ENCODE results near the gene WRAP53.

- TF ChIP-seq, protein P1, sequence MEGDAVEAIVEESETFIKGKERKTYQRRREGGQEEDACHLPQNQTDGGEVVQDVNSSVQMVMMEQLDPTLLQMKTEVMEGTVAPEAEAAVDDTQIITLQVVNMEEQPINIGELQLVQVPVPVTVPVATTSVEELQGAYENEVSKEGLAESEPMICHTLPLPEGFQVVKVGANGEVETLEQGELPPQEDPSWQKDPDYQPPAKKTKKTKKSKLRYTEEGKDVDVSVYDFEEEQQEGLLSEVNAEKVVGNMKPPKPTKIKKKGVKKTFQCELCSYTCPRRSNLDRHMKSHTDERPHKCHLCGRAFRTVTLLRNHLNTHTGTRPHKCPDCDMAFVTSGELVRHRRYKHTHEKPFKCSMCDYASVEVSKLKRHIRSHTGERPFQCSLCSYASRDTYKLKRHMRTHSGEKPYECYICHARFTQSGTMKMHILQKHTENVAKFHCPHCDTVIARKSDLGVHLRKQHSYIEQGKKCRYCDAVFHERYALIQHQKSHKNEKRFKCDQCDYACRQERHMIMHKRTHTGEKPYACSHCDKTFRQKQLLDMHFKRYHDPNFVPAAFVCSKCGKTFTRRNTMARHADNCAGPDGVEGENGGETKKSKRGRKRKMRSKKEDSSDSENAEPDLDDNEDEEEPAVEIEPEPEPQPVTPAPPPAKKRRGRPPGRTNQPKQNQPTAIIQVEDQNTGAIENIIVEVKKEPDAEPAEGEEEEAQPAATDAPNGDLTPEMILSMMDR (IDR thresholded peaks at IDR 0.05): no peak
- TF ChIP-seq POLR2A (IDR thresholded peaks at IDR 0.05): no peak
These were observed 16.5 kb downstream of the WRAP53 start, which contains the start of gene EFNB3 for GRCh38 chr17:7704601-7705268.
